H1 (cell line): ENCODE results near the gene TIE1. TPM values are rescaled to one million over a fixed set of nuclear protein-coding genes. Genes with fewer than 3 reads are reported as not detected.

Experiments
- CTCF ChIA-PET: fragments of 300-600 bp; sonication (Branson Sonifier 250); formaldehyde crosslinking; loops from one replicate; lab custom pipeline; 2021; ENCODE audit not compliant: partially characterized antibody; lab: Charles Lee
- POLR2A ChIA-PET: fragments of 300-600 bp; sonication (Branson Sonifier 250); formaldehyde crosslinking; loops from one replicate; lab custom pipeline; 2021; ENCODE audit warnings: inconsistent platforms; ENCODE audit not compliant: partially characterized antibody; lab: Charles Lee
- DNase-seq, 2 experiments: peaks; one replicate each; pipeline versions ENCODE4 v3.0.0 to v3.0.0-alpha.2; 2010 to 2022; ENCODE audit warnings: low spot score in 2 of 2, low read depth in 1 of 2, mixed read lengths in 1 of 2
- FAIRE-seq: peaks from 2 replicates; lab custom pipeline; 2011; peaks lifted over from hg19 to GRCh38; lab: Jason Lieb, UNC
- H2AFZ ChIP-seq: 2 replicates; pipeline ENCODE4 v1.8.1; 2012; ENCODE audit warnings: low read length, inconsistent platforms
- H2AK5ac ChIP-seq: 2 replicates; pipeline ENCODE4 v1.6.1; 2013; ENCODE audit warnings: low read depth, low read length
- H2BK120ac ChIP-seq: replicated peaks from 2 replicates; pipeline ENCODE3; 2013; ENCODE audit warnings: low read depth, low read length, inconsistent platforms
- H2BK12ac ChIP-seq: 2 replicates; pipeline ENCODE4 v1.6.1; 2013; ENCODE audit warnings: low read depth, low read length
- H2BK15ac ChIP-seq: 2 replicates; pipeline ENCODE4 v1.6.1; 2013; ENCODE audit warnings: low read length
- H2BK20ac ChIP-seq: 2 replicates; pipeline ENCODE4 v1.6.1; 2013; ENCODE audit warnings: low read length
- H2BK5ac ChIP-seq: 2 replicates; pipeline ENCODE4 v1.6.1; 2013; ENCODE audit warnings: low read depth, low read length
- H3K14ac ChIP-seq: 2 replicates; pipeline ENCODE4 v1.6.1; 2013; ENCODE audit warnings: inconsistent platforms; ENCODE audit not compliant: insufficient read length
- H3K18ac ChIP-seq: 2 replicates; pipeline ENCODE4 v1.6.1; 2013; ENCODE audit warnings: low read length; ENCODE audit errors: extremely low read depth
- H3K23ac ChIP-seq: 2 replicates; pipeline ENCODE4 v1.6.1; 2013; ENCODE audit warnings: inconsistent platforms; ENCODE audit not compliant: insufficient read length
- H3K23me2 ChIP-seq: 2 replicates; pipeline ENCODE4 v1.6.1; 2013; ENCODE audit warnings: low read depth, low read length
- H3K27ac ChIP-seq: 2 replicates; pipeline ENCODE4 v1.6.1; 2011; ENCODE audit warnings: low read depth, low read length, inconsistent platforms
- H3K27me3 ChIP-seq, 4 experiments: replicated peaks in 1 of 4; 1 replicate in 1 of 4; 2 replicates in 3 of 4; pipeline versions ENCODE4 v1.6.1 to v1.8.1; 2011 to 2013; ENCODE audit warnings: low read length in 3 of 4, mild to moderate bottlenecking in 3 of 4, inconsistent platforms in 2 of 4, mixed read lengths in 2 of 4, moderate library complexity in 1 of 4; ENCODE audit not compliant: control insufficient read depth in 3 of 4, insufficient read depth in 3 of 4; ENCODE audit errors: extremely low read depth in 1 of 4
- H3K36me3 ChIP-seq, 4 experiments: 2 replicates each; pipeline versions ENCODE4 v1.6.1 to v1.8.1; 2011 to 2013; ENCODE audit warnings: mild to moderate bottlenecking in 4 of 4, low read length in 3 of 4, moderate library complexity in 2 of 4, control low read depth in 1 of 4, inconsistent platforms in 1 of 4; ENCODE audit not compliant: insufficient read depth in 4 of 4, control insufficient read depth in 2 of 4
- H3K4ac ChIP-seq: replicated peaks from 2 replicates; pipeline ENCODE3; 2013; ENCODE audit warnings: low read length, low read depth, mixed read lengths, inconsistent platforms; ENCODE audit not compliant: insufficient read length
- H3K4me1 ChIP-seq, 4 experiments: replicated peaks in 1 of 4; 1 replicate in 1 of 4; 2 replicates in 3 of 4; pipeline versions ENCODE4 v1.6.1 to v1.8.1; 2011 to 2013; ENCODE audit warnings: low read length in 3 of 4, inconsistent platforms in 2 of 4, mixed read lengths in 1 of 4; ENCODE audit not compliant: insufficient read depth in 4 of 4, control insufficient read depth in 3 of 4
- H3K4me2 ChIP-seq, 2 experiments: 2 replicates each; pipeline versions ENCODE4 v1.6.1 to v1.8.1; 2011 to 2013; ENCODE audit warnings: low read depth in 2 of 2, low read length in 2 of 2, control low read depth in 1 of 2, inconsistent platforms in 1 of 2, mild to moderate bottlenecking in 1 of 2; ENCODE audit not compliant: insufficient read depth in 1 of 2
- H3K4me3 ChIP-seq, 4 experiments: fragments of 200-600, 300-600 bp in 1 of 4; sonication (generic), shearing (Covaris generic), sonication (Bioruptor Twin) in 1 of 4; 2 replicates each; pipeline versions ENCODE4 v1.5.1 to v1.8.1; 2011 to 2016; ENCODE audit warnings: low read length in 4 of 4, low read depth in 3 of 4, control low read depth in 2 of 4, inconsistent platforms in 2 of 4, mild to moderate bottlenecking in 2 of 4, mixed read lengths in 1 of 4, moderate library complexity in 1 of 4; ENCODE audit not compliant: insufficient read depth in 2 of 4; ENCODE audit errors: extremely low read depth in 1 of 4
- H3K56ac ChIP-seq: replicated peaks from 2 replicates; pipeline ENCODE3; 2013; ENCODE audit warnings: low read depth, mild to moderate bottlenecking, mixed read lengths, low read length, inconsistent platforms; ENCODE audit not compliant: insufficient read length
- H3K79me1 ChIP-seq: 2 replicates; pipeline ENCODE4 v1.6.1; 2013; ENCODE audit warnings: low read depth, low read length, control low read depth
- H3K79me2 ChIP-seq, 2 experiments: 2 replicates each; pipeline versions ENCODE4 v1.6.1 to v1.8.1; 2012 to 2013; ENCODE audit warnings: low read length in 2 of 2, mild to moderate bottlenecking in 2 of 2, inconsistent platforms in 1 of 2; ENCODE audit not compliant: insufficient read depth in 2 of 2, control insufficient read depth in 1 of 2
- H3K9ac ChIP-seq, 4 experiments: replicated peaks in 1 of 4; 1 replicate in 1 of 4; 2 replicates in 3 of 4; pipeline versions ENCODE4 v1.6.1 to v1.8.1; 2011 to 2013; ENCODE audit warnings: low read depth in 3 of 4, low read length in 3 of 4, control low read depth in 2 of 4, mild to moderate bottlenecking in 2 of 4, moderate library complexity in 2 of 4, inconsistent platforms in 1 of 4; ENCODE audit errors: extremely low read depth in 1 of 4
- H3K9me3 ChIP-seq, 2 experiments: 2 replicates each; pipeline versions ENCODE4 v1.6.1 to v1.8.1; 2012 to 2013; ENCODE audit warnings: mild to moderate bottlenecking in 2 of 2, moderate library complexity in 2 of 2, control low read depth in 1 of 2, inconsistent platforms in 1 of 2, low read depth in 1 of 2, low read length in 1 of 2, mixed read lengths in 1 of 2; ENCODE audit not compliant: insufficient read depth in 2 of 2
- H4K20me1 ChIP-seq, 2 experiments: replicated peaks in 1 of 2; 2 replicates each; pipeline versions ENCODE3 to v1.8.1; 2011 to 2013; ENCODE audit warnings: inconsistent platforms in 2 of 2, low read length in 2 of 2, mild to moderate bottlenecking in 1 of 2; ENCODE audit not compliant: insufficient read depth in 2 of 2, control insufficient read depth in 1 of 2
- H4K5ac ChIP-seq: 2 replicates; pipeline ENCODE4 v1.6.1; 2013; ENCODE audit warnings: low read length, low read depth, mixed read lengths, inconsistent platforms; ENCODE audit not compliant: insufficient read length
- H4K8ac ChIP-seq: 2 replicates; pipeline ENCODE4 v1.8.0; 2013; ENCODE audit warnings: mild to moderate bottlenecking, moderate library complexity, low read length, inconsistent platforms; ENCODE audit not compliant: insufficient read depth; ENCODE audit errors: extremely low read depth
- H4K91ac ChIP-seq: replicated peaks from 2 replicates; pipeline ENCODE3; 2013; ENCODE audit warnings: low read length, mixed read lengths, inconsistent platforms; ENCODE audit not compliant: insufficient read length
- ASH2L ChIP-seq: fragments of 200-600, 300-600 bp; sonication (generic); IDR thresholded peaks from one replicate; pipeline ENCODE4 v1.7.1; 2017; ENCODE audit warnings: low read length
- ATF3 ChIP-seq: IDR thresholded peaks from 2 replicates; pipeline ENCODE4 v1.6.1; 2011; ENCODE audit warnings: low read depth, mild to moderate bottlenecking, low read length; ENCODE audit not compliant: insufficient read depth
- NRF1 ChIP-seq: IDR thresholded peaks from 2 replicates; pipeline ENCODE4 v1.6.1; 2011; ENCODE audit warnings: mild to moderate bottlenecking, low read depth, low read length, improper control_type of control experiment
- SIX5 ChIP-seq: IDR thresholded peaks from 2 replicates; pipeline ENCODE4 v1.6.1; 2011; ENCODE audit warnings: mild to moderate bottlenecking, low read depth, low read length
- TBP ChIP-seq: IDR thresholded peaks from 2 replicates; pipeline ENCODE4 v1.6.1; 2011; ENCODE audit warnings: low read depth, low read length, improper control_type of control experiment
- WGBS, 2 experiments: shearing (Covaris generic) in 1 of 2; methylation state at CpG; one replicate each; pipeline versions ENCODE4 v1.1.6 to v1.1.7; 2013 to 2015; ENCODE audit warnings: low lambda C conversion rate in 2 of 2, mixed read lengths in 2 of 2, inconsistent platforms in 1 of 2, low coverage in 1 of 2, missing lambda C conversion rate in 1 of 2; ENCODE audit not compliant: insufficient replicate concordance in 2 of 2, insufficient coverage in 1 of 2, insufficient read length in 1 of 2; ENCODE audit errors: extremely low coverage in 1 of 2, missing lambda C conversion rate in 1 of 2; 5-methylcytosine and 5-hydroxymethylcytosine counted together
- polyA plus RNA-seq, 7 experiments: library from polyadenylated mRNA; depleted of rRNA in 3 of 7; stranded (reverse) in 5 of 7; unstranded in 2 of 7; fragments of >200 nt in 5 of 7; fragments of 200-250 nt in 2 of 7; gene quantifications; 1 replicate in 5 of 7; 2 replicates in 1 of 7; 4 replicates in 1 of 7; pipeline versions ENCODE4 v1.2.1 to v1.2.3, GENCODE V29; 2011 to 2013; ENCODE audit warnings: missing spikeins in 2 of 7, mixed read lengths in 2 of 7
- total RNA-seq: library from RNA; stranded (reverse); fragmentation: NEBNext Ultra II Directional; extraction: Animal tissue kit (Norgen Biotek cat#: 25700); gene quantifications from 2 replicates; pipeline ENCODE4 v1.2.1, GENCODE V29; 2021

The TIE1 gene
- total and polyA plus RNA-seq, 2 of the 8 experiments (the other 6 are each of a cell fraction or from before 2014, with no cell fraction given): 0.74 to 2.2 TPM

DNA sequence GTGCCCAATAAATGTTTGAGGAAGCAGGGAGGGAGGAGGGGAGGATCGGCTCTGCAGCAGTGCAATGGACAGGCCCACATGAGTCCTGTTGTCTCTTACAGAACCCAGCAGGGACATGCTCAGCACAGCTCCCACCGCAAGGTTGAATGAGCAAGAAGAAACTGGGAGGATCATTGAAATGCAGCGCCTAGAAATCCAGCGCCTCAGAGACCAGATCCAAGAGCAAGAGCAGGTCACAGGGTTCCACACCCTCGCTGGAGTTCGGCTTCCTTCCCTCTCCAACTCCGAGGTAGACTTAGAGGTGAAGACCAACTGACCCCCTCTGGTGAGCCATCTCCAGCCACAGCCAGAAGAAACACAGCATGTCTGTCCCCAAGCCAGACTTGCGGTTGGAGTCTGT, 46.9 kb upstream of the TIE1 start:
- DNase-seq: no peak
- 87% methylated on average over 8 of the region's 8 CpGs; no CpG with 5 or more reads in 1 of the 2 experiments for WGBS, 2 experiments
- TF ChIP-seq NRF1 (no peak), SIX5 (no peak), ASH2L (no peak), TBP (no peak), ATF3 (no peak)

More for the DNA sequence above, 46.9 kb upstream of the TIE1 start:
- FAIRE-seq: no peak
- Histone ChIP-seq H2BK12ac (no peak overlapping the region), H3K27me3 (no peaks in the 10 kb centered on the region), H2AFZ (no peak overlapping the region), H3K9ac (no peak overlapping the region), H2BK15ac (no peak overlapping the region), H3K18ac (no peak overlapping the region), H3K79me1 (no peaks in the 10 kb centered on the region), H3K4me3 (no peak overlapping the region), H3K79me2 (no peaks in the 10 kb centered on the region), H4K5ac (no peak overlapping the region), H3K4me2 (no peak overlapping the region), H2BK120ac (no peak overlapping the region), H3K23me2 (no peaks in the 10 kb centered on the region), H4K20me1 (no peaks in the 10 kb centered on the region), H3K56ac (no peak overlapping the region), H3K4me1 (no peaks in the 10 kb centered on the region), H3K4ac (no peak overlapping the region), H4K91ac (no peak overlapping the region), H2BK5ac (no peak overlapping the region), H2BK20ac (no peak overlapping the region), H3K36me3 (no peaks in the 10 kb centered on the region), H2AK5ac (no peak overlapping the region), H3K14ac (no peak overlapping the region), H3K27ac (no peak overlapping the region), H3K23ac (no peak overlapping the region), H3K9me3 (peaks cover 19 to 47% of the 10 kb centered on the region in 2 experiments; a peak in 3 of 4 replicates), H4K8ac (no peak overlapping the region)
- POLR2A ChIA-PET: no interaction called here
- CTCF ChIA-PET: interaction anchor here (0.8 kb wide), 1 partner anchor 32 kb away, joined by 3 read pairs; no protein-coding TSS in a partner anchor
